T47D (cell line): ENCODE data around the gene ECE1.

Experiments used
- DNase-seq, 2 experiments: peaks; one replicate each; pipeline versions ENCODE4 v3.0.0 to v3.0.0-alpha.2; 2011 to 2012; ENCODE audit warnings: low read depth in 1 of 2, low spot score in 1 of 2
- JUND ChIP-seq: IDR thresholded peaks from 2 replicates; pipeline ENCODE4 v1.6.1; 2012; ENCODE audit warnings: low read depth
- in situ Hi-C: cut with HindIII; loops from 2 replicates; pipeline ENCODE4 v1.10.0; 2016; ENCODE audit warnings: low sequenced_read_pairs, low pct_unique_long_range_greater_than_20kb

ECE1 gene

DNA sequence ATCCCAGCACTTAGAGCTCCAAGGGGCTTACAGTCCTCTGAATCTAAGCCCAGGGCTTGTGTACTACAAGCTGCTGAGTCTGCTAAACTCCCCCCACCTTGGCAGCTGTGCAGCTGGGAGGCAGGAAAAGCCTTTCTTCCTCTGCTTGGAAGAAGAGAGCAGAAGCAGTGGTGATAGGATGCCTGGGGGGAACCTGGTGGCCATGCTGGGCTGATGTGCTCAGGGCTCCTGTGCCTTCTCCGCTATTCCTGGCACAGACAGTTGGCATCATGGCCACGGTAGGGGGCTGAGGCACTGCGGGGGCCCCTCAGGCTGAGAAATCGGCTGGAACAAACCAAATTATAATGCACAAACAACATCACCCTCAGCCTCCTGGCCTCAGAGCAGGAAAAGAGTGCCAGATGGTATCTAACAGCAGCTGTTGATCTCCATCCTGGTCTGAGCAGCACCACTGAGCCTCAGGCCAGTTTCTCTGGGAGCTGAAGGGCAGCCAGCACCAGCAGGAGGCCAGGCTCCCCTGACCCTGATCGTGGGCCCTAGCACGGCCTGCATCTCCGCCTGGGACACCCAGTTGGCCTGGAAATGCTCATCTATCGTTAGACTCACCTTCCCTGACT, 35.8 kb downstream of the ECE1 start:
- TF ChIP-seq JUND, result no peak
- DNase-seq, result peak in 1 of 2 experiments; percentile 69
- in situ Hi-C loops, result no loop called here

- DNase-seq, result peak in 1 of 2 experiments; percentile 98
- TF ChIP-seq JUND, result peak; percentile 61; the same call in 1 of the 2 replicates
- in situ Hi-C loops, result no loop called here
Measured at GRCh38 chr1:21251773-21252471, 38.3 kb downstream of the ECE1 start.

- in situ Hi-C loops, result no loop called here
- no peak for DNase-seq
- TF ChIP-seq JUND, result no peak
Measured at GRCh38 chr1:21249940-21250493, 40.2 kb downstream of the ECE1 start.

GRCh38 chr1:21247892-21248715, 42.2 kb downstream of the ECE1 start:
- DNase-seq, result no peak
- in situ Hi-C loops, result no loop called here
- no peak for TF ChIP-seq JUND

DNA sequence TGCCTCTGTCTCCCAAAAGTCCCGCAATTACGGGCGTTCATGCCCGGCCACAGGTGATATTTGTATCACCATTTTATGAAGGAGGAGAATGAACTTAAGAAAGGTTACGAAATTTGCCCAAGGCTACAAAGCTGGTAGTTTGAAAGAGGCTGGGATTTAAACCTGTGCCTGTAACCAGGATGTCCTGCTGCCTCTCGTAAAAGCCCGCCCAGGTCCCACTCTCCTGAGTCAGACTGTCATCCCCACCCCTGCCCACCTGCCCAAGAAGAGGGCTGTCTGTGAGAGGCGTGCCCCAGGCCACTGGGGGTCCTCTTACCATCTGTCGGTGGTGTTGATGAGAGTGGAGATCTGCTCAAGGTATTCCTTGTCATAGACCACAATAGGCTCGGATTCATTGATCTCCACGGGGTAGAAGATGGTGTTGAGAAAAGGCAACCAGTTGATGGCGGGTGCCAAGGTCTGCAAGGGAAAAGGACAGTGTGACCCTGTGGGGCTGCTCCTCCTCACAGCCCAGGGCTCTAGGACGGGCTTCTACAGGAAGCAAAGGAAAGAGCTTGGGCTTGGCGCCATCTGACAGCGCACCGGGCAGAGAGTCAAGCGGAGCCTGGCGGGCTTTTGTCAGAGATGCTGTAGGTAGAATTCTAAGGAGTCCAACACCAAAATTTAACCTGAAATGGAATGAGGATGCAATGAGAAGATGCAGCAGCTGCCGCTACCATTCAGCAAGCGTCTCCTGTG, 43.2 kb downstream of the ECE1 start:
- DNase-seq, result peak in 1 of 2 experiments; percentile 70
- in situ Hi-C loops, result no loop called here
- TF ChIP-seq JUND, result no peak

- in situ Hi-C loops, result no loop called here
- DNase-seq, result no peak
- TF ChIP-seq JUND, result no peak
Measured at GRCh38 chr1:21245688-21246229, 44.5 kb downstream of the ECE1 start.

GRCh38 chr1:21244986-21245687, 45.1 kb downstream of the ECE1 start:
- no peak for TF ChIP-seq JUND
- no peak for DNase-seq
- in situ Hi-C loops, result no loop called here

- in situ Hi-C loops, result no loop called here
- no peak for TF ChIP-seq JUND
- no peak for DNase-seq
Measured at GRCh38 chr1:21244154-21244553, 46.1 kb downstream of the ECE1 start.

DNA sequence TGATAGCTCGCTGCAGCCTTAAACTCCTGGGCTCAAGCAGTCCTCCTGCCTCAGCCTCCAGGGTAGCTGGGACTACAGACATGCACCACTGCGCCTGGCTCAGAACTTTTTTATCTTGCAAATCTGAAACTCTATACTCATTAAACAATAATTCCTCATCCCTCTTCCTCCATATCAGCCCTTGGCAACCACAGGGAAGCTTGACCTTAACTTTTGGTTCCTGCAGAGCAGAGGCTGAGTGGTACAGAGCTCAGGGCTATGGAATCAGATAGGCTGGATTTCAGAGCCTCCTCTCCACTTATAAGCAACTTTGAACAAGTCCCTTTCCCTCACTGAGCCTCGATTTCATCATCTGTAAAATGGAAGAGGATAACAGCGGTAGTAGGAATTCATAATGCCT, 47.4 kb downstream of the ECE1 start:
- peak in 1 of 2 experiments; percentile 71 for DNase-seq
- in situ Hi-C loops, result no loop called here
- TF ChIP-seq JUND, result no peak

DNA sequence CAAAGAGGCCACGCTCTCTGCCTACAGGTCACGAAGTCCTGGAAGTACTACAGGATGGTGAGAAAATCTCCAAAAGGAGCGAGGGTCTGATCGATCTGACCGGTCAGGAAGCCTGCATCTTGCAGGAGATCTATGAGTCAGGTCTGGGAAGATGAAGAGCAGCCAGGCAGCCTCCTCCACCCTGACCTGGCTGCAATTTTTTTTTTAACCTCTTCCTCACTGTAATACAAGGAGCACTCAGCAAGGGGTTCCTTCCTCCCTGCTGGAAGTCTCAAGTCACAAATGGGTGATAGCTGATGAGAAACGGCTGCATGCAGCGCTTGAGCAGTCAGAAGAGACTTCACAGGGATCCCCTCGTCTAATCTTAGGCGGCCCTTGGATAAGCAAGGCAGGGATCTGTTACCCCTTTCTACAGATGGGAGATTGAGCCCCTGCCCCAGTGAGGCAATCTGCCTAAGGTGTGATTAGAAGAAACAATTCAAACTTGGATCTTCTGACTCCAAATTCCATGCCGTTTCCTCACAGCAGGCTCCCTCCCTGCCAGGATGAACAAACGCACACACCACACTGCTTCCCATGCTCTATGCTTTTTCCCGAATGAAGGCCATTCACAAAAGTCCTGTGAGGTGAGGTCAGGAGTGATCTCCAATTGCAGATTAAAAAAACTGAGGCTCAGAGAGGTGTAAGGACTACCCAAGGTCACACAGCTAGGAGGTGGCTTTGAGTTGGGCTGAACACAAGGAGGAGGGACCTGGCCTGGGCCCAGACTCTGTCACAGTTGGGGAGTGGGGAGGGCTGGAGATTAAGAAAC, 48.3 kb downstream of the ECE1 start:
- TF ChIP-seq JUND, result no peak; the same call in 1 of the 2 replicates
- peak in 1 of 2 experiments; percentile 78 for DNase-seq
- in situ Hi-C loops, result no loop called here

DNA sequence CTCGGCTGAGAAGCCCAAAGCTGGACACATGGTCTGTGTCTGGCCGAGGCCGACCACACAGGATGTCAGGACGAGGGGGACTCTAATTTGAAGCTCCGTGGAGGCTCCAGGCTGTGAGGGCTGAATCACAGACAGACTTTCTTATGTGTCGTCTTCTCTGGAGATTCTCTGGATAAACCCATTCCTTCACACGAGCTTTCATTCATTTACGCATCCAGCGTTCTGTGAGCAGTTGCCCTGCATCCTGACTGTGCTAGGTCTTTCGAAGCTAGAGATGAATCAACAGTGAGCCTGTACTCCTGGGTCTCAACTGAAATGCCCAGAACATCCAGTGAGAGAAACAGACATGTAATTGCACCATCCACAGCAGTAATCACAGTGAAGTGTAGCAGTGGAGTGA, 49.6 kb downstream of the ECE1 start:
- TF ChIP-seq JUND, result no peak
- in situ Hi-C loops, result no loop called here
- DNase-seq, result no peak
